HEK293 (cell line): ENCODE results near the gene OR10D3.

Experiments
- CTCF ChIA-PET: fragments of 350-600 bp; formaldehyde crosslinking; extraction: SDS; loops from one replicate; lab custom pipeline; 2021; ENCODE audit warnings: antibody characterized with exemption; lab: Yijun Ruan, JAX
- POLR2A ChIA-PET: fragments of 300-600 bp; formaldehyde crosslinking; extraction: SDS; loops from one replicate; lab custom pipeline; 2020; ENCODE audit warnings: antibody characterized with exemption, inconsistent platforms; lab: Yijun Ruan, JAX
- H3K27ac ChIP-seq: fragments of 200-500 bp; sonication (Bioruptor generic); 2 replicates; pipeline ENCODE4 v1.5.1; 2014; ENCODE audit warnings: low read depth, low read length, control low read depth, inconsistent platforms; ENCODE audit errors: extremely low read depth
- H3K36me3 ChIP-seq, 2 experiments: fragments of 200-500 bp in 1 of 2; sonication (Bioruptor generic) in 1 of 2; 1 replicate in 1 of 2; 2 replicates in 1 of 2; pipeline ENCODE4 v1.5.1; 2014 to 2017; ENCODE audit warnings: inconsistent platforms in 2 of 2, low read length in 2 of 2; ENCODE audit not compliant: control insufficient read depth in 2 of 2, insufficient read depth in 1 of 2
- H3K4me1 ChIP-seq: fragments of 200-500 bp; sonication (Bioruptor generic); 2 replicates; pipeline ENCODE4 v1.5.1; 2014; ENCODE audit warnings: mild to moderate bottlenecking, low read length, inconsistent platforms; ENCODE audit not compliant: control insufficient read depth, insufficient read depth
- H3K4me3 ChIP-seq: 2 replicates; pipeline ENCODE4 v1.5.1; 2011; ENCODE audit warnings: low read depth, mild to moderate bottlenecking, control low read depth, low read length, moderate library complexity
- H3K9me3 ChIP-seq: fragments of 200-500 bp; sonication (Bioruptor generic); 2 replicates; pipeline ENCODE4 v1.5.1; 2014; ENCODE audit warnings: low read depth, low read length, inconsistent platforms; ENCODE audit not compliant: control insufficient read depth, insufficient read depth
- GFI1B ChIP-seq: fragments of 450-650 bp; formaldehyde crosslinking; IDR thresholded peaks from 2 replicates; pipeline ENCODE4 v1.5.1; 2016; ENCODE audit warnings: missing biosample characterization, missing genetic modification characterization
- KLF7 ChIP-seq: fragments of 450-650 bp; formaldehyde crosslinking; IDR thresholded peaks from 2 replicates; pipeline ENCODE4 v1.5.1; 2016; ENCODE audit warnings: missing biosample characterization, missing genetic modification characterization, borderline replicate concordance
- MZF1 ChIP-seq: fragments of 450-650 bp; formaldehyde crosslinking; IDR thresholded peaks from 2 replicates; pipeline ENCODE4 v1.5.1; 2017; ENCODE audit warnings: missing biosample characterization, missing genetic modification characterization, borderline replicate concordance
- PRDM2 ChIP-seq: fragments of 450-650 bp; formaldehyde crosslinking; IDR thresholded peaks from 2 replicates; pipeline ENCODE4 v1.5.1; 2016; ENCODE audit warnings: missing biosample characterization, missing genetic modification characterization, borderline replicate concordance
- SALL2 ChIP-seq: fragments of 450-650 bp; formaldehyde crosslinking; IDR thresholded peaks from 2 replicates; pipeline ENCODE4 v1.5.0; 2017; ENCODE audit warnings: missing biosample characterization, mild to moderate bottlenecking, missing genetic modification characterization, borderline replicate concordance
- TCF7L2 ChIP-seq: IDR thresholded peaks from 2 replicates; pipeline ENCODE4 v1.6.1; 2011; ENCODE audit warnings: low read depth, mild to moderate bottlenecking, inconsistent platforms, low read length, moderate library complexity, borderline replicate concordance
- TRIM28 ChIP-seq: IDR thresholded peaks from 2 replicates; pipeline ENCODE4 v1.6.1; 2011; ENCODE audit warnings: low read length, control low read depth, borderline replicate concordance
- ZBTB21 ChIP-seq: fragments of 450-650 bp; formaldehyde crosslinking; IDR thresholded peaks from 2 replicates; pipeline ENCODE4 v1.5.1; 2017; ENCODE audit warnings: missing biosample characterization, missing genetic modification characterization
- ZBTB48 ChIP-seq: fragments of 450-650 bp; formaldehyde crosslinking; IDR thresholded peaks from 2 replicates; pipeline ENCODE4 v1.5.1; 2016; ENCODE audit warnings: missing biosample characterization, missing genetic modification characterization
- ZNF114 ChIP-seq: fragments of 450-650 bp; formaldehyde crosslinking; IDR thresholded peaks from 2 replicates; pipeline ENCODE4 v1.5.0; 2017; ENCODE audit warnings: missing biosample characterization, missing genetic modification characterization
- ZNF121 ChIP-seq: fragments of 450-650 bp; formaldehyde crosslinking; IDR thresholded peaks from 2 replicates; pipeline ENCODE4 v1.5.1; 2016; ENCODE audit warnings: missing biosample characterization, missing genetic modification characterization
- ZNF138 ChIP-seq: fragments of 450-650 bp; formaldehyde crosslinking; IDR thresholded peaks from 2 replicates; pipeline ENCODE4 v1.5.1; 2016; ENCODE audit warnings: missing biosample characterization, missing genetic modification characterization, borderline replicate concordance
- ZNF146 ChIP-seq: fragments of 450-650 bp; formaldehyde crosslinking; IDR thresholded peaks from 2 replicates; pipeline ENCODE4 v1.5.1; 2016; ENCODE audit warnings: missing biosample characterization, missing genetic modification characterization
- ZNF169 ChIP-seq: fragments of 450-650 bp; formaldehyde crosslinking; IDR thresholded peaks from 2 replicates; pipeline ENCODE4 v1.5.1; 2016; ENCODE audit warnings: missing biosample characterization, missing genetic modification characterization
- ZNF184 ChIP-seq: fragments of 450-650 bp; IDR thresholded peaks from 2 replicates; pipeline ENCODE4 v1.5.1; 2018; ENCODE audit warnings: missing biosample characterization, mild to moderate bottlenecking, missing genetic modification characterization
- ZNF311 ChIP-seq: fragments of 450-650 bp; formaldehyde crosslinking; IDR thresholded peaks from 2 replicates; pipeline ENCODE4 v1.5.1; 2017; ENCODE audit warnings: missing biosample characterization, missing genetic modification characterization, borderline replicate concordance
- ZNF324 ChIP-seq: fragments of 450-650 bp; formaldehyde crosslinking; IDR thresholded peaks from 2 replicates; pipeline ENCODE4 v1.5.1; 2016; ENCODE audit warnings: missing biosample characterization, missing genetic modification characterization
- ZNF362 ChIP-seq: fragments of 450-650 bp; formaldehyde crosslinking; IDR thresholded peaks from 2 replicates; pipeline ENCODE4 v1.5.1; 2016; ENCODE audit warnings: missing biosample characterization, missing genetic modification characterization
- ZNF473 ChIP-seq: fragments of 450-650 bp; formaldehyde crosslinking; IDR thresholded peaks from 2 replicates; pipeline ENCODE4 v1.5.1; 2017; ENCODE audit warnings: missing biosample characterization, missing genetic modification characterization
- ZNF549 ChIP-seq: fragments of 450-650 bp; IDR thresholded peaks from 2 replicates; pipeline ENCODE4 v1.5.1; 2018; ENCODE audit warnings: missing biosample characterization, missing genetic modification characterization, mild to moderate bottlenecking, inconsistent platforms, moderate library complexity
- ZNF571 ChIP-seq: fragments of 450-650 bp; formaldehyde crosslinking; IDR thresholded peaks from 2 replicates; pipeline ENCODE4 v1.5.0; 2017; ENCODE audit warnings: missing biosample characterization, missing genetic modification characterization
- ZNF664 ChIP-seq: fragments of 450-650 bp; formaldehyde crosslinking; IDR thresholded peaks from 2 replicates; pipeline ENCODE4 v1.5.1; 2016; ENCODE audit warnings: missing biosample characterization, missing genetic modification characterization
- ZNF701 ChIP-seq: fragments of 450-650 bp; formaldehyde crosslinking; IDR thresholded peaks from 2 replicates; pipeline ENCODE4 v1.5.1; 2016; ENCODE audit warnings: missing biosample characterization, missing genetic modification characterization
- ZNF792 ChIP-seq: fragments of 450-650 bp; formaldehyde crosslinking; IDR thresholded peaks from 2 replicates; pipeline ENCODE4 v1.5.1; 2016; ENCODE audit warnings: missing biosample characterization, missing genetic modification characterization
- ZSCAN18 ChIP-seq: fragments of 450-650 bp; formaldehyde crosslinking; IDR thresholded peaks from 2 replicates; pipeline ENCODE4 v1.5.1; 2016; ENCODE audit warnings: missing biosample characterization, missing genetic modification characterization
- ZXDB ChIP-seq: fragments of 450-650 bp; formaldehyde crosslinking; IDR thresholded peaks from 2 replicates; pipeline ENCODE4 v1.5.1; 2016; ENCODE audit warnings: missing biosample characterization, missing genetic modification characterization
- TF ChIP-seq, protein P1 (sequence below): IDR thresholded peaks from 2 replicates; pipeline ENCODE4 v1.6.1; 2011; ENCODE audit warnings: mild to moderate bottlenecking, low read depth, low read length, borderline replicate concordance
- TF ChIP-seq, protein P2 (sequence below): fragments of 450-650 bp; formaldehyde crosslinking; IDR thresholded peaks from 2 replicates; pipeline ENCODE4 v1.5.1; 2016; ENCODE audit warnings: missing biosample characterization, missing genetic modification characterization

The OR10D3 gene

GRCh38 chr11:124202951-124203350 lies 19.8 kb downstream of the OR10D3 start (continued):
- TF ChIP-seq PRDM2 (tag by site-specific recombination) (no peak), ZNF792 (tag by site-specific recombination) (no peak), ZBTB21 (no peak), ZNF664 (no peak), SALL2 (no peak), ZXDB (tag by site-specific recombination) (no peak), TRIM28 (no peak), ZNF311 (tag by site-specific recombination) (no peak), ZNF549 (tag by site-specific recombination) (no peak), TCF7L2 (no peak), ZNF169 (tag by site-specific recombination) (no peak)
- TF ChIP-seq, protein P1, sequence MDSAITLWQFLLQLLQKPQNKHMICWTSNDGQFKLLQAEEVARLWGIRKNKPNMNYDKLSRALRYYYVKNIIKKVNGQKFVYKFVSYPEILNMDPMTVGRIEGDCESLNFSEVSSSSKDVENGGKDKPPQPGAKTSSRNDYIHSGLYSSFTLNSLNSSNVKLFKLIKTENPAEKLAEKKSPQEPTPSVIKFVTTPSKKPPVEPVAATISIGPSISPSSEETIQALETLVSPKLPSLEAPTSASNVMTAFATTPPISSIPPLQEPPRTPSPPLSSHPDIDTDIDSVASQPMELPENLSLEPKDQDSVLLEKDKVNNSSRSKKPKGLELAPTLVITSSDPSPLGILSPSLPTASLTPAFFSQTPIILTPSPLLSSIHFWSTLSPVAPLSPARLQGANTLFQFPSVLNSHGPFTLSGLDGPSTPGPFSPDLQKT = no peak

DNA sequence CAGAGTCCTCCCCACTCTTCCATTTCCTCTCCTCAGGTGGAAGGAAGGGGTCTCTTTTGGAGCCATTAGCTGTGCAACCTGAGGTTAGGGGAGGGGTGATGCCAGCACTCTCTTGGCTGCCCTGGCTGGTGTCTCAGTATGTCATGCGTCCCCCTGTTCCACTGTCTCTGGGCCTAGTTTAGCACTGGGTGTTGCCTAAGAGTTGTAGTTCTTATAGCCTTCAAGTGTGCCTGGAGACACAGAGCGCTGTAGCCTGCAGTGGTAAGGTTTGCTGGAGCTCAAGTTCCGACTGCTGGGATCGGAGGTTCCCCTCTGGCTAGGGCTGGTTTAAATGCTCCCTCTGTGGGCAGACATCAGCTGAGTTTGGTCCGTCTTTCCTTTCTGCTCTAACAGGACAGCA lies 20.9 kb downstream of the OR10D3 start:
- CTCF ChIA-PET = no interaction called here
- Histone ChIP-seq H3K27ac (no peak overlapping the region), H3K9me3 (no peaks in the 10 kb centered on the region), H3K4me1 (no peaks in the 10 kb centered on the region), H3K36me3 (no peaks in the 10 kb centered on the region), H3K4me3 (no peak overlapping the region)
- POLR2A ChIA-PET = no interaction called here
- TF ChIP-seq ZNF324 (tag by site-specific recombination) (no peak), ZXDB (tag by site-specific recombination) (no peak), ZSCAN18 (no peak), MZF1 (tag by site-specific recombination) (no peak), ZNF701 (tag by site-specific recombination) (no peak), ZNF114 (tag by site-specific recombination) (no peak), KLF7 (tag by site-specific recombination) (no peak), ZNF473 (tag by site-specific recombination) (no peak), ZNF121 (no peak), ZNF571 (no peak), ZNF184 (tag by site-specific recombination) (no peak), GFI1B (tag by site-specific recombination) (no peak), ZNF138 (no peak), TRIM28 (no peak), ZNF362 (tag by site-specific recombination) (no peak), ZNF146 (tag by site-specific recombination) (no peak), ZBTB48 (tag by site-specific recombination) (no peak)
- TF ChIP-seq, protein P2, sequence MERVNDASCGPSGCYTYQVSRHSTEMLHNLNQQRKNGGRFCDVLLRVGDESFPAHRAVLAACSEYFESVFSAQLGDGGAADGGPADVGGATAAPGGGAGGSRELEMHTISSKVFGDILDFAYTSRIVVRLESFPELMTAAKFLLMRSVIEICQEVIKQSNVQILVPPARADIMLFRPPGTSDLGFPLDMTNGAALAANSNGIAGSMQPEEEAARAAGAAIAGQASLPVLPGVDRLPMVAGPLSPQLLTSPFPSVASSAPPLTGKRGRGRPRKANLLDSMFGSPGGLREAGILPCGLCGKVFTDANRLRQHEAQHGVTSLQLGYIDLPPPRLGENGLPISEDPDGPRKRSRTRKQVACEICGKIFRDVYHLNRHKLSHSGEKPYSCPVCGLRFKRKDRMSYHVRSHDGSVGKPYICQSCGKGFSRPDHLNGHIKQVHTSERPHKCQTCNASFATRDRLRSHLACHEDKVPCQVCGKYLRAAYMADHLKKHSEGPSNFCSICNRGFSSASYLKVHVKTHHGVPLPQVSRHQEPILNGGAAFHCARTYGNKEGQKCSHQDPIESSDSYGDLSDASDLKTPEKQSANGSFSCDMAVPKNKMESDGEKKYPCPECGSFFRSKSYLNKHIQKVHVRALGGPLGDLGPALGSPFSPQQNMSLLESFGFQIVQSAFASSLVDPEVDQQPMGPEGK (tag by site-specific recombination) = no peak
